Cardiac fibroblast (primary cell): Measurements from ENCODE around the gene EDAR.

Source experiments
- DNase-seq, 2 donors: peaks; one replicate each; pipeline versions ENCODE4 v3.0.0 to v3.0.0-alpha.2; 2010; ENCODE audit warnings: low read depth in 2 of 2
- H3K4me3 ChIP-seq, 2 donors: replicated peaks in 1 of 2; 1 replicate in 1 of 2; 2 replicates in 1 of 2; pipeline ENCODE4 v1.5.1; 2011; ENCODE audit warnings: low read depth in 2 of 2, low read length in 2 of 2, mild to moderate bottlenecking in 2 of 2, moderate library complexity in 1 of 2
- TF ChIP-seq, protein P1 (sequence below): IDR thresholded peaks from one replicate; pipeline ENCODE4 v1.5.1; 2011; ENCODE audit warnings: low read depth, mild to moderate bottlenecking, low read length, inconsistent platforms

The EDAR gene

DNA sequence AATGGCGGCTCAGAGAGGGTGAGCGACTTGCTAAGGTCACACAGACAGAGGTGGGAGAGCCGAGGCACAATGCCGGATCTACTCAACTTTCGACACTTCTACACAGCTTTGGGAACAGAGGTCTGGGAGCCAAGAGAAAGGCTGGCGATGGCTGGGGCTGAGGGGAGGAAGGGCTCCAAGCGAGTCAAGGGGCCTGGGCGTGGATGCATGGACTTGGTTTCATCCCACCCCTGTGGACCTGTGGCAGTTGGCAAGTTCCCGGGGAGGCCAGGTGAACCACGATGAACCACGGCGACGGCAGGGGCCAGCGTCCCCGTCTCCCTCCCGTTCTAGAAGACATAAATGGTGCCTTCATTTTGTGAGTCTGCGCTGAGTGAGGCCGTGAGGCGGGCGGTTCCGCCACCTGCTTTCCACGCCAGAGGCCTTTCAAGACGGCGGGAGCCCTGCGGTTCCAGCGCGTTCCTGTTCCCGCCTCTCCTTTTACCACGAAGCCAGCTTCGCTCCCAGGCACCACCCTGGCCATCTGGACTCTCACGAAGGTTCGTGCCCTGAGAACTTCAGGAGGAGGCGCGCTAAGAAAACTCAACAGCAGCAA is 46.7 kb downstream of the EDAR start:
- no peak for DNase-seq
- TF ChIP-seq, protein P1, sequence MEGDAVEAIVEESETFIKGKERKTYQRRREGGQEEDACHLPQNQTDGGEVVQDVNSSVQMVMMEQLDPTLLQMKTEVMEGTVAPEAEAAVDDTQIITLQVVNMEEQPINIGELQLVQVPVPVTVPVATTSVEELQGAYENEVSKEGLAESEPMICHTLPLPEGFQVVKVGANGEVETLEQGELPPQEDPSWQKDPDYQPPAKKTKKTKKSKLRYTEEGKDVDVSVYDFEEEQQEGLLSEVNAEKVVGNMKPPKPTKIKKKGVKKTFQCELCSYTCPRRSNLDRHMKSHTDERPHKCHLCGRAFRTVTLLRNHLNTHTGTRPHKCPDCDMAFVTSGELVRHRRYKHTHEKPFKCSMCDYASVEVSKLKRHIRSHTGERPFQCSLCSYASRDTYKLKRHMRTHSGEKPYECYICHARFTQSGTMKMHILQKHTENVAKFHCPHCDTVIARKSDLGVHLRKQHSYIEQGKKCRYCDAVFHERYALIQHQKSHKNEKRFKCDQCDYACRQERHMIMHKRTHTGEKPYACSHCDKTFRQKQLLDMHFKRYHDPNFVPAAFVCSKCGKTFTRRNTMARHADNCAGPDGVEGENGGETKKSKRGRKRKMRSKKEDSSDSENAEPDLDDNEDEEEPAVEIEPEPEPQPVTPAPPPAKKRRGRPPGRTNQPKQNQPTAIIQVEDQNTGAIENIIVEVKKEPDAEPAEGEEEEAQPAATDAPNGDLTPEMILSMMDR: no peak

DNA sequence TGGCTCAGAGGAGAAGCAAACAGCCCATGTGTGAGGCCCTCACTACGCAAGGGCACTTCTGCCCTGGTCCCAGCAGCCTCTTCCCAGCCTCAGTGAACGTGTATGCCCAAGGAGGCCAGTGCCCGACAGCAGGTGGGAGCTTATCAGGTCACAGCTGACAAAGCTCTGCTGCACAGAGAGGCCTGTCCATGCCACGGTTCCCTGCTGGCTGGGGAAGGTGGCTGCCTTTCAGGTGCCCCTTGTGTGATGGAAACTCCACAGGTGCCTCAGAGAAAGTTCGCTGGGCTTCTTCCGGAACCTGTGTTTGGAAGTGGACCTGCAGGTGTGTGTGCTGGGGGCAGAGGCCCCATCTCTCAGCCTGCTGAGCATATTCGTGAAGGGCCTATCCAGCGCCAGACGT is 47.3 kb downstream of the EDAR start:
- TF ChIP-seq, protein P1: no peak
- DNase-seq: no peak
- H3K4me3 ChIP-seq: no peak overlapping the region

More for the DNA sequence above, 46.7 kb downstream of the EDAR start:
- no peak overlapping the region for H3K4me3 ChIP-seq

DNA sequence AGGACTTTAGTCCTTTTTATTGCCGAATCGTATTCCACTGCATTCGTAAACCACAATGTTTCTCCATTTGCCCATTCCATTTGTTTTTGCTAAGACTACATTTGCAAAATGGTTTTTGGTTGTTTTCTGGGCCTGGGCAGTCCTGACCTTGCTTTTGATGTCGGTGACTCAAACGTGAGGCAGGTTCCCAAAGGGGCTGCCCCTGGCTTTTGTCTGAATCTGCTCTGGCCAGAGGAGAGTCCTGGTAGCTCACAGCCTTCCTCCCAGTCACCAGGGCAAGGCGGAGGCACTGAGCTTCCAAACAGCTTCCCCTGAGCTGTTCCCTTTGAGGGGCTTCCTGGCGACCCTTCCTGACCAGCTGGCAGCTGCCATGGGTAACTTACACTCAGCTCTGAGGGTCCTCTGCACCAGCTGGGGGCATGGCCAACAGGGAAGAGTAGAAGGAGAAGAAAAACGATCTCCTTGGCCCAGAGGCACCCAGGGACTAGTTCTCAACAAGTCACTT is 47.8 kb downstream of the EDAR start:
- no peak for DNase-seq
- no peak overlapping the region for H3K4me3 ChIP-seq
- TF ChIP-seq, protein P1: no peak

DNA sequence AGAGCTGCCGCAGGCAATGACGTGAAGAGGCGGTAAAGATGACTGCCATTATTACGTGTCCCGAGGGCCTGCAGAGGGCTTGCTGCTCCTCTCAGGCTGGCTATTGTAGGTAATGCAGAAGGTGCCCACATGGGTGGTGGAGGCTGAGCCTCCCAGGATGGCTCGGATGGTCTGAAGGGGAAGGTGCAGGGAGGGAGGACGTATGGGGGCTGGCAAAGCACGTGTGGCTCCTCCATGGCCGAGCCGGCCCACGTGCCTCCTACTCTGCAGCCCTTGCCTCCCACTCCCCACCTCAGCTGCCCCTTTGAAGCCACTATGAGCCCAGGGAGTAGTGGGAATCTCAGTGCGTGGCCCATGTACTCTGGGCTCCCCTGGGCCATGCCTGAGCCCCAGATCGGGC is 48.9 kb downstream of the EDAR start:
- TF ChIP-seq, protein P1: no peak
- no peak for DNase-seq
- H3K4me3 ChIP-seq: no peak overlapping the region

DNA sequence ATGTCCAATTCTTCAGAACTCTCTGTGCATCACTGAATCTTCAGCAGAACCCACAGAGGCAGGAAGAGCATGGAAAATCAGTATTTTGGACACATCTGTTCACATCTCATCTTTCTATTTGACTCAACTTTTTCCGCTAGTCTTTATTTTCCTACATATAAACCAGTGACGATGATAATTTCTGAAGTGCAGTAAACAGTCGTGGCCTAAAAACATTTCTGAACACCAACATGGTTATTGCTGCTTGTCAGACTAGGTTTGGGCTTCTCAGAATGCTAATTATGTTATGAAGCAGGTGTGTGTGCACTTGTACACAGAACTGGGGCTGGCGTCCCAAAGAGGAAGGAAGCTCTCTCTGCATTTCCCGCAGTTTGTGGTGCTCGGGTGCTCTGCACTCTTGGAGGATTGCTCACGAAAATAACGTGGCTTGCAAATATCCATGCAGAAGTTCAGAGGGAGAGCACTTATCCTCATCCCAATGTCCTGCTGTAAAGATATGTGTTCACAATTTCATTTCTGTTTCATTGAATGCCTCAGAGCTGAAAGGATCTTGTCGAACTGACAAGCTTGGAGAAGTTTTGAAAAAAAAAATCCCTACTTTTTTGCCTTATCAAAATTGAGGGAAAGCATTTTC is 50.8 kb downstream of the EDAR start:
- H3K4me3 ChIP-seq: no peak overlapping the region
- no peak for DNase-seq
- TF ChIP-seq, protein P1: no peak

DNA sequence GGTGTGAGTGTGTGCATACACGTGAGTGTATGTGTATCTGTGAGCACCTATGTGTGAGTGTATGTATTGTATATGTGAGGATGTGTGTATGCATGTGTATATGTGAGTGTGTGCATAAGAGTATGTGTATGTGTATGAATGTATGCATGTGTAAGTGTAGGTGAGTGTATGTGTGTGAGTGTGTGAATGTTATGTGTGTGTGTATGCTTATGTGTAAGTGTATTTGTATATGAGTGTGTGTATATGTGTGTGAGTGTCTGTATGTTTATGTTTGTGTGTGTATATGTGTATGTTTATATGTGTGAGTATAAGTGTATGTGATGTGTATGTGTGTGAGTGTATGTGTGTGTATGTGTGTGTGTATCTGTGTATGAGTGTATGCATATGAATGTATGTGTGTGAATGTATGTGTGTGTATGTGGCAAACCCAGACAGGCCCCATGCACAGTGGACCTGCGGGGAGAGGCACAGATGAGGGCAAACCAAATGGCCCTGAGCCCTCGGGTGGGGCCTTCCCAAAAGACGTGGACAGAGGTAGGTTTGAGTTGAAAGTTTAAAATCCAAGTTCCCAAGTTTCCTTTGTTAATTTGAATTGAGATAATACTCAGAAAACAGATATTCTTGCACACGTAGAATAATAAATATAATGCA is 51.5 kb downstream of the EDAR start:
- TF ChIP-seq, protein P1: no peak
- H3K4me3 ChIP-seq: no peak overlapping the region
- no peak for DNase-seq
